GM21825 (cell line): Measurements from ENCODE around the gene TAF1C.

Experiments
- ATAC-seq: cut with Tn5 transposase; IDR thresholded peaks from one replicate; pipeline ENCODE4 v1.9.1; 2021; ENCODE audit warnings: mild to moderate bottlenecking, moderate library complexity; ENCODE audit not compliant: unreplicated experiment

The TAF1C gene

GRCh38 chr16:84161037-84161436 is 25.8 kb downstream of the TAF1C start:
- no peak for ATAC-seq

- no peak for ATAC-seq
These were observed 27.1 kb downstream of the TAF1C start for GRCh38 chr16:84159800-84160199.

GRCh38 chr16:84159007-84159406 is 27.9 kb downstream of the TAF1C start:
- ATAC-seq: no peak

GRCh38 chr16:84156342-84156784 is 30.5 kb downstream of the TAF1C start:
- ATAC-seq: no peak

- ATAC-seq: no peak
These were observed 31.1 kb downstream of the TAF1C start for GRCh38 chr16:84155771-84156170.

GRCh38 chr16:84155226-84155625 is 31.6 kb downstream of the TAF1C start:
- no peak for ATAC-seq

DNA sequence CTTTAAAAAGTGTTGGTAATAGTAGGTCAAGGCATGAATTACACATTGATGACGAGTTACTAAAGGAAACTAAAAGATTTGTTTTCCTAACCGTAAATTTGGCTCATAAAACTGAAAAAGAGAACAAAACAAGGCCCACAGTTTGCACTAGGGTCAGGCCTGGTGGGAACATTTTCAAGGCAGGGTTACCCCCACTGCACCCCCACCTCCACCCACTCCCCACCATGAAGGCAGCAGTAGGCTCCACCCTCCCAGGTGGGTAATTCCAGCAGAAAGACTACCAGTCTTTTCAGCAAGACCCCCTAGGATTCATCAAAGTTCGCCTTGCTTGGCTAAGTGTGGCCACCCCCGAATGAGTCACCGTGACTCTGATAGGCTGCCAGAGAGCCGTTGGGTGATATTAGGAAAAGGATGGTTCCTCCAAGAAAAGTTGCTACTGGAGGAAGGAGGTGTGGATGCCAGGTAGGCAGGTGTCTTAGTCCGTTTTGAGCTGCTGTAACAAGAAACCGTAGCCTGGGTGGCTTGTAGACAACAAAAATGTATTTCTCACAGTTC is 33.1 kb downstream of the TAF1C start:
- no peak for ATAC-seq

- ATAC-seq: no peak
These were observed 35.9 kb downstream of the TAF1C start for GRCh38 chr16:84150926-84151325.

DNA sequence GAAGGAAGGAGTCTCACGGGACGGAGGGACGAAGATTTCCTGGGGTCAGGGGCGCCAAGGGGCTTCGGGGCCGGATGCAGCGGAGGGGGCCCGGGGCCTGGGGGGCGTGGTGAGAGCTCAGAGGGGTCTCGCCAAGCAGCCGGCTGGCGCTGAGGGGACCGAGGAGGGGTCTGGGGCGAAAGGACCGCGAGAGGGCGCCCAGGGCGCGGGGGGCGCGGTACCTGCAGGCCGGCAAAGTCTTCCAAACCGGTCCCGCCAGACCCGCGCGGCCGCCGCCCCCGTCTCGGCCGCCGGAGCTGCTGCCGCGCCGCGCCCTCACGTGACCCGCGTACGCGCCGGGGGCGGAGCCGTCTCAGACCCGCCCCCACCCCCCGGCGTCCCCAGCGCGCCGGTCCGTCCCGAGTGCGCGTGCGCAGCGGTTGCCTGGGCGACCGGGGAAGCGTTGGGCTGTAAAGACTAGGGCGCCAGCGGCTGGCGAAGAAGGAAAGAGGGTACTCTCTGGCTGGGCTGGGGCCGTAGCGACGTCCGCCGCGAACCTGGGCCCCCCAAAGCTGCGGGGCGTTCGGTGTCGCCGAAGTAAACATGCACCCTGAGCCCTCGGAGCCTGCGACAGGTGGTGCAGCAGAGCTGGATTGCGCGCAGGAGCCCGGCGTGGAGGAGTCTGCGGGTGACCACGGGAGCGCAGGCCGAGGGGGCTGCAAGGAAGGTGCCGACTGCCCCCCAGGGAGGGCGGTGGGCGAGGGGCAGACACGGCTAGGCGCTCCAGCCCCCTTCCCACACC is 41.8 kb downstream of the TAF1C start, which contains the start of the genes DNAAF1 and HSDL1:
Gene DNAAF1, plus strand, starts transcription at position 450 of the 781 bp plus-strand sequence. Its CDS starts 133 bp downstream, at position 583.
Gene HSDL1, minus strand, starts transcription at position 319 of the 781 bp plus-strand sequence. CDS start 13,856 bp downstream, outside the sequence.
- ATAC-seq: peak; percentile 82

GRCh38 chr16:84144209-84144858 is 42.5 kb downstream of the TAF1C start:
- peak; percentile 29 for ATAC-seq

DNA sequence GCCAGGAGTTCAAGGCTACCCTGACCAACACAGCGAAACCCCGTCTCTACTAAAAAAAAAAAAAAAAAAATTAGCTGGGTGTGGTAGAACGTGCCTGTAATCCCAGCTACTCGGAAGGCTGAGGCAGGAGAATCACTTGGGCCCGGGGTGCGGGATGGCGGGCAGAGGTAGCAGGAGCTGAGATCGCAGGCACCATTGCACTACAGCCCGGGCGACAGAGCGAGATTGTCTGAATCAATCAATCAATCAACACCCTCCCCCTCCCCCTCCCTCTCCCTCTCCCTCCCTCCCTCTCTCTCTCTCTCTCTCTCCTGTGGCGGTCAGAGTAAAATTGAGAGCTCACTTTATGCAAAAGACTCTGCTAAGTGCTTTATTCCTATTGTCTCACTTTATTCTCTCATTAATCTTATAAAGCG is 43.1 kb downstream of the TAF1C start:
- ATAC-seq: no peak

- no peak for ATAC-seq
These were observed 43.8 kb downstream of the TAF1C start for GRCh38 chr16:84143081-84143480.

DNA sequence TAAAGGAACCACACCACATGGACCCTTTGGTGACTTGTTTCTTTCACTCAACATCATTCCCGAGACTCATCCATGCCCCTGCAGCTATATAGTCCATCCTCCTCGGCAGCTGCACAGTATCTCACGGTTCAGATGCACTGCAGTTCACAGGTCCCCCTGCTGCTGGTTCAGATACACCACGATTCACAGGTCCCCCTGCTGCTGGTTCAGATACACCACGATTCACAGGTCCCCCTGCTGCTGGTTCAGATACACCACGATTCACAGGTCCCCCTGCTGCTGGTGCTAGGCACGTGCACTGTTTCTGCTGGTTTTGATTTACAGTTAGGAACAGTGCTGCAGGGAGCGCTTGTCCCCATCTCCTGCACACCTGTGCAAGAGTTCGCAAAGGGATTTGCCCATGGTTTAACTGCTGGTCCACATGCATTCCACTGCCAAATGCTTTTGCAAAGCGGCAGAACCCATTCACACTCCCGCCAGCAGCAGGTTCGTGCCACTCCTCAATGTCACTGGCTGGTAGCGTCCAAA is 45.6 kb downstream of the TAF1C start:
- ATAC-seq: no peak

GRCh38 chr16:84139628-84140258 is 47.1 kb downstream of the TAF1C start:
- ATAC-seq: no peak

- ATAC-seq: peak; percentile 82
These were observed 47.8 kb downstream of the TAF1C start for GRCh38 chr16:84138824-84139627.

- no peak for ATAC-seq
These were observed 48.4 kb downstream of the TAF1C start for GRCh38 chr16:84138500-84138823.

- no peak for ATAC-seq
These were observed 49.0 kb downstream of the TAF1C start for GRCh38 chr16:84137769-84138357.

- no peak for ATAC-seq
These were observed 49.6 kb downstream of the TAF1C start for GRCh38 chr16:84137287-84137686.

DNA sequence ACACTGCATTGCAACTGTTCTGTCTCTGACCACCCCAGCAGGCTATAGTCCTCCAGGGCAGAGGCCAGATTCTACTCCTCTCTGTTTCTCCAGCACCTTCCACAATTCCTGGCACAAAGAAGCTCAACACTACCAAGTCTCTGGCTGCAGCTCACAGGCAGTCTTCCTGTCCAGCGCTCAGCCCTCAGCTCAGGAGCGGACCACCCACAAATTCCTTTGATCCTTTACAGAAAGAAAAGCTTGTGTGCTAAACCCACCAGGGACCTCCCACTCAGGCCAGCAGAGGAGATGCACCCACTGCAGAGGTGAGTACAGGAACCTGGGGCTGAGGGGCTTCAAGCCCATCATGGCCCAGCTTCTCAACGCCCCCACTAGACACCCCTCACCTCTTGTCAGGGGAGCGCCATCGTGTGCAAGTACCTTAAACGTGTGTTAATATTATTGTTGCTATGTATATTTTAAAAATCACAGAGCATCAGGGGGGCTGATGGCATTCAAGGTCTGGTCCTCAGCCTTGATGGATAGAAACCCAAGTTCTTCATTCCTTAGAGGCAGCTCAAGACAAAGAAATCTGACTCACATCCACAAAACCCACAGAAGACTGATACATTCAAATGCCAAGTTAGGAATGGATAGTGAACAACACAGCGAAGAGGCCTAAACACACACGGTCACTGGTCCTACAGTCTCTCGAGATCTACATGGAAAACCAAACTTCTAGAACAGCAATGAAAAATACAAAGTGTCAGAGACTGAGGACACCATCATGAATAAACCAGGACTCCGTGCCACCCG is 50.3 kb downstream of the TAF1C start:
- no peak for ATAC-seq
